Measurements from ENCODE around the gene ATP5MC3.

- no peak for TF ChIP-seq CTCF (IDR thresholded peaks at IDR 0.05; ENCODE audit: low read depth, low read length, poor library complexity, severe bottlenecking)
- TF ChIP-seq EZH2phosphoT487 (IDR thresholded peaks at IDR 0.05; ENCODE audit: borderline replicate concordance, low read length), result no peak
These were observed 22.6 kb downstream of the ATP5MC3 start for GRCh38 chr2:175158894-175159293.

All from DOHH2 (cell line).